H1 (cell line): Measurements from ENCODE around the gene WWC2. TPM values are rescaled to one million over a fixed set of nuclear protein-coding genes. Genes with fewer than 3 reads are reported as not detected.

ENCODE experiments used
- CTCF ChIA-PET: fragments of 300-600 bp; sonication (Branson Sonifier 250); formaldehyde crosslinking; loops from one replicate; lab custom pipeline; 2021; ENCODE audit not compliant: partially characterized antibody; lab: Charles Lee
- POLR2A ChIA-PET: fragments of 300-600 bp; sonication (Branson Sonifier 250); formaldehyde crosslinking; loops from one replicate; lab custom pipeline; 2021; ENCODE audit warnings: inconsistent platforms; ENCODE audit not compliant: partially characterized antibody; lab: Charles Lee
- DNase-seq, 2 experiments: peaks; one replicate each; pipeline versions ENCODE4 v3.0.0 to v3.0.0-alpha.2; 2010 to 2022; ENCODE audit warnings: low spot score in 2 of 2, low read depth in 1 of 2, mixed read lengths in 1 of 2
- FAIRE-seq: peaks from 2 replicates; lab custom pipeline; 2011; peaks lifted over from hg19 to GRCh38; lab: Jason Lieb, UNC
- H2AFZ ChIP-seq: 2 replicates; pipeline ENCODE4 v1.8.1; 2012; ENCODE audit warnings: low read length, inconsistent platforms
- H2AK5ac ChIP-seq: 2 replicates; pipeline ENCODE4 v1.6.1; 2013; ENCODE audit warnings: low read depth, low read length
- H2BK120ac ChIP-seq: replicated peaks from 2 replicates; pipeline ENCODE3; 2013; ENCODE audit warnings: low read depth, low read length, inconsistent platforms
- H2BK12ac ChIP-seq: 2 replicates; pipeline ENCODE4 v1.6.1; 2013; ENCODE audit warnings: low read depth, low read length
- H2BK15ac ChIP-seq: 2 replicates; pipeline ENCODE4 v1.6.1; 2013; ENCODE audit warnings: low read length
- H2BK20ac ChIP-seq: 2 replicates; pipeline ENCODE4 v1.6.1; 2013; ENCODE audit warnings: low read length
- H2BK5ac ChIP-seq: 2 replicates; pipeline ENCODE4 v1.6.1; 2013; ENCODE audit warnings: low read depth, low read length
- H3K14ac ChIP-seq: 2 replicates; pipeline ENCODE4 v1.6.1; 2013; ENCODE audit warnings: inconsistent platforms; ENCODE audit not compliant: insufficient read length
- H3K18ac ChIP-seq: 2 replicates; pipeline ENCODE4 v1.6.1; 2013; ENCODE audit warnings: low read length; ENCODE audit errors: extremely low read depth
- H3K23ac ChIP-seq: 2 replicates; pipeline ENCODE4 v1.6.1; 2013; ENCODE audit warnings: inconsistent platforms; ENCODE audit not compliant: insufficient read length
- H3K23me2 ChIP-seq: 2 replicates; pipeline ENCODE4 v1.6.1; 2013; ENCODE audit warnings: low read depth, low read length
- H3K27ac ChIP-seq: 2 replicates; pipeline ENCODE4 v1.6.1; 2011; ENCODE audit warnings: low read depth, low read length, inconsistent platforms
- H3K27me3 ChIP-seq, 4 experiments: replicated peaks in 1 of 4; 1 replicate in 1 of 4; 2 replicates in 3 of 4; pipeline versions ENCODE4 v1.6.1 to v1.8.1; 2011 to 2013; ENCODE audit warnings: low read length in 3 of 4, mild to moderate bottlenecking in 3 of 4, inconsistent platforms in 2 of 4, mixed read lengths in 2 of 4, moderate library complexity in 1 of 4; ENCODE audit not compliant: control insufficient read depth in 3 of 4, insufficient read depth in 3 of 4; ENCODE audit errors: extremely low read depth in 1 of 4
- H3K36me3 ChIP-seq, 4 experiments: 2 replicates each; pipeline versions ENCODE4 v1.6.1 to v1.8.1; 2011 to 2013; ENCODE audit warnings: mild to moderate bottlenecking in 4 of 4, low read length in 3 of 4, moderate library complexity in 2 of 4, control low read depth in 1 of 4, inconsistent platforms in 1 of 4; ENCODE audit not compliant: insufficient read depth in 4 of 4, control insufficient read depth in 2 of 4
- H3K4ac ChIP-seq: replicated peaks from 2 replicates; pipeline ENCODE3; 2013; ENCODE audit warnings: low read length, low read depth, mixed read lengths, inconsistent platforms; ENCODE audit not compliant: insufficient read length
- H3K4me1 ChIP-seq, 4 experiments: replicated peaks in 1 of 4; 1 replicate in 1 of 4; 2 replicates in 3 of 4; pipeline versions ENCODE4 v1.6.1 to v1.8.1; 2011 to 2013; ENCODE audit warnings: low read length in 3 of 4, inconsistent platforms in 2 of 4, mixed read lengths in 1 of 4; ENCODE audit not compliant: insufficient read depth in 4 of 4, control insufficient read depth in 3 of 4
- H3K4me2 ChIP-seq, 2 experiments: 2 replicates each; pipeline versions ENCODE4 v1.6.1 to v1.8.1; 2011 to 2013; ENCODE audit warnings: low read depth in 2 of 2, low read length in 2 of 2, control low read depth in 1 of 2, inconsistent platforms in 1 of 2, mild to moderate bottlenecking in 1 of 2; ENCODE audit not compliant: insufficient read depth in 1 of 2
- H3K4me3 ChIP-seq, 4 experiments: fragments of 200-600, 300-600 bp in 1 of 4; sonication (generic), shearing (Covaris generic), sonication (Bioruptor Twin) in 1 of 4; 2 replicates each; pipeline versions ENCODE4 v1.5.1 to v1.8.1; 2011 to 2016; ENCODE audit warnings: low read length in 4 of 4, low read depth in 3 of 4, control low read depth in 2 of 4, inconsistent platforms in 2 of 4, mild to moderate bottlenecking in 2 of 4, mixed read lengths in 1 of 4, moderate library complexity in 1 of 4; ENCODE audit not compliant: insufficient read depth in 2 of 4; ENCODE audit errors: extremely low read depth in 1 of 4
- H3K56ac ChIP-seq: replicated peaks from 2 replicates; pipeline ENCODE3; 2013; ENCODE audit warnings: low read depth, mild to moderate bottlenecking, mixed read lengths, low read length, inconsistent platforms; ENCODE audit not compliant: insufficient read length
- H3K79me1 ChIP-seq: 2 replicates; pipeline ENCODE4 v1.6.1; 2013; ENCODE audit warnings: low read depth, low read length, control low read depth
- H3K79me2 ChIP-seq, 2 experiments: 2 replicates each; pipeline versions ENCODE4 v1.6.1 to v1.8.1; 2012 to 2013; ENCODE audit warnings: low read length in 2 of 2, mild to moderate bottlenecking in 2 of 2, inconsistent platforms in 1 of 2; ENCODE audit not compliant: insufficient read depth in 2 of 2, control insufficient read depth in 1 of 2
- H3K9ac ChIP-seq, 4 experiments: replicated peaks in 1 of 4; 1 replicate in 1 of 4; 2 replicates in 3 of 4; pipeline versions ENCODE4 v1.6.1 to v1.8.1; 2011 to 2013; ENCODE audit warnings: low read depth in 3 of 4, low read length in 3 of 4, control low read depth in 2 of 4, mild to moderate bottlenecking in 2 of 4, moderate library complexity in 2 of 4, inconsistent platforms in 1 of 4; ENCODE audit errors: extremely low read depth in 1 of 4
- H3K9me3 ChIP-seq, 2 experiments: 2 replicates each; pipeline versions ENCODE4 v1.6.1 to v1.8.1; 2012 to 2013; ENCODE audit warnings: mild to moderate bottlenecking in 2 of 2, moderate library complexity in 2 of 2, control low read depth in 1 of 2, inconsistent platforms in 1 of 2, low read depth in 1 of 2, low read length in 1 of 2, mixed read lengths in 1 of 2; ENCODE audit not compliant: insufficient read depth in 2 of 2
- H4K20me1 ChIP-seq, 2 experiments: replicated peaks in 1 of 2; 2 replicates each; pipeline versions ENCODE3 to v1.8.1; 2011 to 2013; ENCODE audit warnings: inconsistent platforms in 2 of 2, low read length in 2 of 2, mild to moderate bottlenecking in 1 of 2; ENCODE audit not compliant: insufficient read depth in 2 of 2, control insufficient read depth in 1 of 2
- H4K5ac ChIP-seq: 2 replicates; pipeline ENCODE4 v1.6.1; 2013; ENCODE audit warnings: low read length, low read depth, mixed read lengths, inconsistent platforms; ENCODE audit not compliant: insufficient read length
- H4K8ac ChIP-seq: 2 replicates; pipeline ENCODE4 v1.8.0; 2013; ENCODE audit warnings: mild to moderate bottlenecking, moderate library complexity, low read length, inconsistent platforms; ENCODE audit not compliant: insufficient read depth; ENCODE audit errors: extremely low read depth
- H4K91ac ChIP-seq: replicated peaks from 2 replicates; pipeline ENCODE3; 2013; ENCODE audit warnings: low read length, mixed read lengths, inconsistent platforms; ENCODE audit not compliant: insufficient read length
- BCL11A ChIP-seq, 2 experiments: IDR thresholded peaks; one replicate each; pipeline ENCODE4 v1.6.1; 2011; ENCODE audit warnings: low read depth in 2 of 2, low read length in 2 of 2, mild to moderate bottlenecking in 2 of 2
- CBX8 ChIP-seq: fragments of 300-800, 300-1000 bp; sonication (generic); IDR thresholded peaks from 2 replicates; pipeline ENCODE4 v1.7.1; 2016; ENCODE audit warnings: low read depth, low read length, borderline replicate concordance
- CTBP2 ChIP-seq: IDR thresholded peaks from 2 replicates; pipeline ENCODE4 v1.7.0; 2011; ENCODE audit warnings: borderline replicate concordance, mild to moderate bottlenecking, moderate library complexity, mixed read lengths, low read length; ENCODE audit not compliant: insufficient read depth, insufficient read length
- EZH2 ChIP-seq: fragments of 200-600 bp; sonication (generic); IDR thresholded peaks from 2 replicates; pipeline ENCODE4 v1.7.1; 2012; ENCODE audit warnings: low read depth, mild to moderate bottlenecking, moderate library complexity, low read length, inconsistent platforms; ENCODE audit not compliant: severe bottlenecking
- FOSL1 ChIP-seq: IDR thresholded peaks from 2 replicates; pipeline ENCODE4 v1.6.1; 2011; ENCODE audit warnings: mild to moderate bottlenecking, low read depth, low read length, moderate library complexity; ENCODE audit not compliant: insufficient read depth
- GTF2F1 ChIP-seq: IDR thresholded peaks from 2 replicates; pipeline ENCODE4 v1.6.1; 2012; ENCODE audit warnings: low read depth, low read length, improper control_type of control experiment, borderline replicate concordance
- POLR2AphosphoS5 ChIP-seq: IDR thresholded peaks from 2 replicates; pipeline ENCODE4 v1.6.1; 2011; ENCODE audit warnings: low read depth, low read length
- RBBP5 ChIP-seq: IDR thresholded peaks from 2 replicates; pipeline ENCODE4 v1.7.1; 2012; ENCODE audit warnings: low read depth, mild to moderate bottlenecking, inconsistent platforms, low read length, moderate library complexity, borderline replicate concordance
- SAP30 ChIP-seq: fragments of 300-600 bp; sonication (generic); IDR thresholded peaks from 2 replicates; pipeline ENCODE4 v1.7.1; 2012; ENCODE audit warnings: low read length, moderate library complexity, mild to moderate bottlenecking, inconsistent platforms; ENCODE audit not compliant: insufficient read depth, insufficient replicate concordance
- SIX5 ChIP-seq: IDR thresholded peaks from 2 replicates; pipeline ENCODE4 v1.6.1; 2011; ENCODE audit warnings: mild to moderate bottlenecking, low read depth, low read length
- SP1 ChIP-seq: IDR thresholded peaks from 2 replicates; pipeline ENCODE4 v1.6.1; 2011; ENCODE audit warnings: low read depth, low read length
- TEAD4 ChIP-seq: IDR thresholded peaks from 2 replicates; pipeline ENCODE4 v1.6.1; 2012; ENCODE audit warnings: low read depth, low read length, inconsistent platforms, mixed read lengths
- USF2 ChIP-seq: IDR thresholded peaks from 2 replicates; pipeline ENCODE4 v1.6.1; 2011; ENCODE audit warnings: low read length, improper control_type of control experiment
- WGBS, 2 experiments: shearing (Covaris generic) in 1 of 2; methylation state at CpG; one replicate each; pipeline versions ENCODE4 v1.1.6 to v1.1.7; 2013 to 2015; ENCODE audit warnings: low lambda C conversion rate in 2 of 2, mixed read lengths in 2 of 2, inconsistent platforms in 1 of 2, low coverage in 1 of 2, missing lambda C conversion rate in 1 of 2; ENCODE audit not compliant: insufficient replicate concordance in 2 of 2, insufficient coverage in 1 of 2, insufficient read length in 1 of 2; ENCODE audit errors: extremely low coverage in 1 of 2, missing lambda C conversion rate in 1 of 2; 5-methylcytosine and 5-hydroxymethylcytosine counted together
- polyA plus RNA-seq, 7 experiments: library from polyadenylated mRNA; depleted of rRNA in 3 of 7; stranded (reverse) in 5 of 7; unstranded in 2 of 7; fragments of >200 nt in 5 of 7; fragments of 200-250 nt in 2 of 7; gene quantifications; 1 replicate in 5 of 7; 2 replicates in 1 of 7; 4 replicates in 1 of 7; pipeline versions ENCODE4 v1.2.1 to v1.2.3, GENCODE V29; 2011 to 2013; ENCODE audit warnings: missing spikeins in 2 of 7, mixed read lengths in 2 of 7
- total RNA-seq: library from RNA; stranded (reverse); fragmentation: NEBNext Ultra II Directional; extraction: Animal tissue kit (Norgen Biotek cat#: 25700); gene quantifications from 2 replicates; pipeline ENCODE4 v1.2.1, GENCODE V29; 2021

Gene WWC2
- total and polyA plus RNA-seq, 2 of the 8 experiments (the other 6 are each of a cell fraction or from before 2014, with no cell fraction given) = 17.6 to 135 TPM

GRCh38 chr4:183165376-183165775, 66.3 kb downstream of the WWC2 start:
- no peak overlapping the region for H2BK5ac ChIP-seq
- H3K18ac ChIP-seq = no peak overlapping the region
- no peak overlapping the region for H3K4me3 ChIP-seq
- FAIRE-seq = peak; percentile 28
- H3K4me1 ChIP-seq = peaks cover 0 to 15% (median 6%) of the 10 kb centered on the region in 4 experiments; a peak in 3 of 7 replicates
- CTCF ChIA-PET = interaction anchor here (1.1 kb wide), 1 partner anchor 29 kb away, joined by 3 read pairs; no protein-coding TSS in a partner anchor
- H3K9ac ChIP-seq = no peak overlapping the region
- H3K23me2 ChIP-seq = no peaks in the 10 kb centered on the region
- no peak for DNase-seq
- no peaks in the 10 kb centered on the region for H3K36me3 ChIP-seq
- no peak overlapping the region for H3K4me2 ChIP-seq
- no peak overlapping the region for H3K27ac ChIP-seq
- H2AK5ac ChIP-seq = no peak overlapping the region
- H3K4ac ChIP-seq = no peak overlapping the region
- 90% methylated on average over 1 of the region's 1 CpG; no CpG with 5 or more reads in 1 of the 2 experiments for WGBS, 2 experiments
- no peak overlapping the region for H4K5ac ChIP-seq
- H3K14ac ChIP-seq = no peak overlapping the region
- no peak overlapping the region for H3K56ac ChIP-seq
- H4K8ac ChIP-seq = no peak overlapping the region
- H3K79me1 ChIP-seq = peaks cover 10% of the 10 kb centered on the region
- no peak overlapping the region for H2BK20ac ChIP-seq
- H2BK15ac ChIP-seq = no peak overlapping the region
- H3K79me2 ChIP-seq = peaks cover 6 to 98% of the 10 kb centered on the region in 2 experiments
- no peak overlapping the region for H2AFZ ChIP-seq
- no peaks in the 10 kb centered on the region for H3K9me3 ChIP-seq
- peaks cover 4% of the 10 kb centered on the region in 2 experiments for H4K20me1 ChIP-seq
- H2BK120ac ChIP-seq = no peak overlapping the region
- H4K91ac ChIP-seq = no peak overlapping the region
- no peaks in the 10 kb centered on the region for H3K27me3 ChIP-seq
- POLR2A ChIA-PET = interaction anchor here (0.6 to 1.2 kb wide), 4 partner anchors 9 to 17 kb away, joined by 3 to 4 read pairs (median 4); no protein-coding TSS in a partner anchor
- no peak overlapping the region for H2BK12ac ChIP-seq
- H3K23ac ChIP-seq = no peak overlapping the region
- TF ChIP-seq SAP30 (no peak), USF2 (no peak), FOSL1 (no peak), TEAD4 (no peak), POLR2AphosphoS5 (no peak), CTBP2 (no peak), EZH2 (no peak), BCL11A (IDR thresholded peaks at IDR 0.05; ENCODE audit: low read depth in 2 of 2, low read length in 2 of 2) (no peak), GTF2F1 (no peak), CBX8 (no peak), SP1 (no peak), RBBP5 (no peak), SIX5 (no peak)
